ENCODE data around the gene RBM17.

- TF ChIP-seq CTCF (IDR thresholded peaks at IDR 0.05; ENCODE audit: low read length) (no peak), EZH2 (IDR thresholded peaks at IDR 0.05; ENCODE audit: borderline replicate concordance, low read length) (no peak)
Measured at GRCh38 chr10:6124666-6125065, 35.8 kb downstream of the RBM17 start.

Data from OCI-LY1 (cell line).